ENCODE data around the gene GLG1.
A peak's percentile ranks its signal among the peaks of the same experiment; 100 is the strongest.

GLG1 gene

DNA sequence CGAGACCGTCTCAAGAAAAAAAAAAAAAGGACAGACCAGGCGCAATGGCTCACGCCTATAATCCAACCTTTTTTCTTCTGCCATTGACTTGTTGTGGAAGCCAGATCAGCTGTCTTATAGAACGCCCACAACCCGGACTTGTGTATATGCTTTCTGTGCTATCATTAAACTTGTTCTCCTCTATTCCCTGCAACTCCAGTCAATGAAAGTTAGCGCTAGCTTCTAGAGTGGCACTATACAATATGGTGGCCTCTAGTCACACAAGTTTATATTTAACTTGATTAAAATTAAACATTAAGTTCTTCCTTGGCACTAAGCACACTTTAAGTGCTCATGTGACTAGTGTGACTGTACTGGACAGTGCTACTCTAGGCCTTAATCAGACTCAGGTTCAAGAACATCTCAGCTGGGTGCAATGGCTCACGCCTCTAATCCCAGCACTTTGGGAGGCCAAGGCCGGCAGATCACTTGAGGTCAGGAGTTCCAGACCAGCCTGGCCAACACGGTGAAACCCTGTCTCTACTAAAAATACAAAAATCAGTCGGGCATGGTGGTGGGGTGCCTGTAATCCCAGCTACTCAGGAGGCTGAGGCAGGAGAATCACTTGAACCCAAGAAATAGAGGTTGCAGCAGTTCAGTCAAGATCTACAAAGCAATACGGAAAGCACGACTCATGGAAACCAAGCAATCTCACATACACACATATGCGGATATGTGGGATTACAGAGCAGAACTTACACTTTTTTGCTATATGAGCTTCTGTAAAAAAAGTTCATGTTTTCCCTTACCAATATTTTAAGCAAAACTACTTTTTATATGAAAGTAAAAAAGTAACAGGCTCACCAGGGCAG lies 18.8 kb upstream of the GLG1 start:
- H3K4me3 ChIP-seq (ENCODE audit: low read depth, low read length), result no peak overlapping the region
- TF ChIP-seq, protein P1, sequence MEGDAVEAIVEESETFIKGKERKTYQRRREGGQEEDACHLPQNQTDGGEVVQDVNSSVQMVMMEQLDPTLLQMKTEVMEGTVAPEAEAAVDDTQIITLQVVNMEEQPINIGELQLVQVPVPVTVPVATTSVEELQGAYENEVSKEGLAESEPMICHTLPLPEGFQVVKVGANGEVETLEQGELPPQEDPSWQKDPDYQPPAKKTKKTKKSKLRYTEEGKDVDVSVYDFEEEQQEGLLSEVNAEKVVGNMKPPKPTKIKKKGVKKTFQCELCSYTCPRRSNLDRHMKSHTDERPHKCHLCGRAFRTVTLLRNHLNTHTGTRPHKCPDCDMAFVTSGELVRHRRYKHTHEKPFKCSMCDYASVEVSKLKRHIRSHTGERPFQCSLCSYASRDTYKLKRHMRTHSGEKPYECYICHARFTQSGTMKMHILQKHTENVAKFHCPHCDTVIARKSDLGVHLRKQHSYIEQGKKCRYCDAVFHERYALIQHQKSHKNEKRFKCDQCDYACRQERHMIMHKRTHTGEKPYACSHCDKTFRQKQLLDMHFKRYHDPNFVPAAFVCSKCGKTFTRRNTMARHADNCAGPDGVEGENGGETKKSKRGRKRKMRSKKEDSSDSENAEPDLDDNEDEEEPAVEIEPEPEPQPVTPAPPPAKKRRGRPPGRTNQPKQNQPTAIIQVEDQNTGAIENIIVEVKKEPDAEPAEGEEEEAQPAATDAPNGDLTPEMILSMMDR (conservative IDR thresholded peaks at IDR 0.05; ENCODE audit: low read depth, low read length), result no peak
- DNase-seq (ENCODE audit: low read depth), result no peak

DNA sequence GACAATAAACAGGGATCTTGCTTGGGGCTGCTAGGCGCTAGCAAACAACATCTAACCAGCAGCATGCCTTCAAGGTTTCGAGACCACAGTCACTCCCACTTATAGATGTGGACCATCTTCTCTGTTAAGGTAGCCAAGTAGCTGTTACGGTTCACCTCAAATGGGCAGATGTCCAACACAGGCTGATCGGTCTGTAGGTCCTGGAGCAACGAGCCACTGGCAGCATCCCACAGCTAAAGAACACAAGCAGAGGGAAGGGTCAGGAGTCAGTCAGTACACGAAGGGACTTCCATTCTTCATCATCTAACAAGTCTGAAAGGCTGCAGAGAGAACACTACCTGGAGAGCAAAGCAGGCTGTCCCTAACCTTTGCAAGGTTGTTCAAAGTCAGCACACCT lies 16.9 kb upstream of the GLG1 start:
- no peak for DNase-seq (ENCODE audit: low read depth)
- TF ChIP-seq, protein P1 (conservative IDR thresholded peaks at IDR 0.05; ENCODE audit: low read depth, low read length), result no peak
- H3K4me3 ChIP-seq (ENCODE audit: low read depth, low read length), result no peak overlapping the region

DNA sequence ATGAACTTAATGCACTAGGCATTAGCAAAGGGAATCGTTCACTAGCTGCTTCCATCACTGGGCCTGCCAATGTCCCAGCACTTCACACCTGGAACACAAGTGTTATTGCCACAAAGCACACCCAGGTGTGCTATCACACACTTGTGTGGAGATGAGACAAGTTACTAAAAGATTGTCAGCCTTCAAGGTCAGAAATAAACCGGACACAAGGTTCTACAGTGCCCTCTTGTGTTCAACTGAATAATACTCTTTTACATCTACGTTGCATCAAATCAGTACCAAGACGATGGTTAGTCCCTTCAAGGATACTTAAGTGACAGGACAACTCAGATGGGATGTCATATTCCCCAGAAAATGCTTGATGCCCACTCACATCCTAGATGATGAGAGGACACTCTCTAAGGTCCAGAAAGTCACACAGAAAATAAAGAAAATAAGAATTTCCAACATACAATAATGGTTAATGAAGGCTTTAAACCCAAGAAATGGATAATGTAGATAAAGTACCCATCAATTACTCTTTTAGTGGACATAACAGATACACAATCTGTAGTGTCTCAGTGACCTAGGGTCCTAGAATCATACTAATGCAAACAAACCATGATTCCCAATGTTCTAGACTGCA lies 16.4 kb upstream of the GLG1 start:
- H3K4me3 ChIP-seq (ENCODE audit: low read depth, low read length), result no peak overlapping the region
- TF ChIP-seq, protein P1 (conservative IDR thresholded peaks at IDR 0.05; ENCODE audit: low read depth, low read length), result peak; percentile 66
- peak; percentile 80 for DNase-seq (ENCODE audit: low read depth)

DNA sequence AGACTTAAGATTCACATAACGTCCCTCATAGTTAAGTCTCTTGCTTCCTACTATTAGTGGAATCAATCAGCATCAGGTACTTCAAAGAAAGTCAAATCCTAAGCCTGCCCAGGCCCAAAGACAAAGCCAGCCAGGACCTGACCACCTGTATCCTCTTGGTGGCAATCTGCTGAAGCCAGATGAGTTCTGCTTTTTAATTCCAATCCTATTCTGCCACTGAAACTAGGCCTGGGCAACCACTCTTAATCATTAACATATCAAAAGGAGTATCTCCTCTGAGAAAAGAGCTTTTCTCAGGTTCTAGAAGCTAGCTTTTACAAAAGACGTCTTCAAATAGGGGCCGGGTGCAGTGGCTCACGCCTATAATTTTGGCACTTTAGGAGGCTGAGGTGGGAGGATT lies 15.1 kb upstream of the GLG1 start:
- no peak for DNase-seq (ENCODE audit: low read depth)
- H3K4me3 ChIP-seq (ENCODE audit: low read depth, low read length), result no peak overlapping the region
- TF ChIP-seq, protein P1 (conservative IDR thresholded peaks at IDR 0.05; ENCODE audit: low read depth, low read length), result no peak

DNA sequence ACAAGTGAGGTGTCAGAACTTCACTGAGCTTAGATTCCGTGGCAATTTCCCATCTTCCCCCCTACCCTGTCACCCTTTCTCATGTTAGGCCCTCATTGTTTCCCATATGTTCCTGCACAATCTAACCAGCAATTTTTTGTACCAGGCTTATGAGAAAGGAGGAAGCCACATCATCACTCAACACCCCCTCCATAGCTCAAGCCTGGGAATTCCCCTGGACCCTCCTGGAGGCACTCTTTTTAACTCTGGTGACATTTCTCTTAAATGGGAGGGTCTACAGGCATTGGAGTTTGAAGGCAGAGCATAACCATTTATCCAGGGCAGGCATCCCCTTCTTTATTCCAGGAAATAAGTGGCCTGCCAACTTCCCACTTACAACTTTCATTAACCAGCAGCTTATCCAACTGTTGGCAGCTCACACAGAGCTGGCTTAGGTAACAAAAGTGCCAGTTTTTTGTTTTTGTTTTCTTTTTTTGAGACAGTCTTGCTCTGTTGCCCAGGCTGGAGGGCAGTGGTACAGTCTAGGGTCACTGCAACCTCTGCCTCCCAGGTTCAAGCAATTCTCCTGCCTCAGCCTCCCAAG lies 10.4 kb upstream of the GLG1 start:
- TF ChIP-seq, protein P1 (conservative IDR thresholded peaks at IDR 0.05; ENCODE audit: low read depth, low read length), result no peak
- DNase-seq (ENCODE audit: low read depth), result no peak
- H3K4me3 ChIP-seq (ENCODE audit: low read depth, low read length), result no peak overlapping the region

DNA sequence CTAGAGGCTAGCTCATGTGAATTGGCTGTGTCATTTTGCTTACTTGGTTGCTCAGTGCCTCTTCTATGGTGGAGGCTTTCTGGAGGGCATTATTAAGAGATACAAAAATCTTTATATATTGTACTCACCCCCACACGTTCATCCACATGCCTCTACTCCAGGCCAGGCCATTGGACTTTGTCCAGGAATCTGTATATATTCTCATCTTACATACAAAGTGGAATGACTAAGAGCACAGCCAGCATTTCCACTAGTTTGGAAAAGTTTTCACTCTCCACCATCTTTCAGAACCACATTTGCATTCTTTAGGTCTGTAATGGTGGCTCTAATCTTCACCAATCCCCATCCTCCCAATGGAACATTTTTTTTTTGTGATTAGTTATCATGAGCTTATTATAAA lies 4.8 kb upstream of the GLG1 start:
- DNase-seq (ENCODE audit: low read depth), result peak; percentile 78
- H3K4me3 ChIP-seq (ENCODE audit: low read depth, low read length), result no peak overlapping the region
- TF ChIP-seq, protein P1 (conservative IDR thresholded peaks at IDR 0.05; ENCODE audit: low read depth, low read length), result no peak

Measured in choroid plexus epithelial cell (primary cell).